Skin epidermis (tissue), 12 donors: ENCODE results near the gene SEMA3D.

ENCODE experiments used
- H3K27ac ChIP-seq, 21 experiments: fragments of 200-600 bp; sonication (generic) in 11 of 21; one replicate each; pipeline ENCODE4 v1.5.0; 2020; ENCODE audit warnings: mild to moderate bottlenecking in 3 of 21, inconsistent platforms in 2 of 21, moderate library complexity in 2 of 21
- H3K4me3 ChIP-seq, 7 experiments: fragments of 200-600 bp; sonication (generic) in 2 of 7; one replicate each; pipeline ENCODE4 v1.5.0; 2020; ENCODE audit warnings: inconsistent platforms in 2 of 7, mild to moderate bottlenecking in 2 of 7, moderate library complexity in 1 of 7

The SEMA3D gene

GRCh38 chr7:85054306-85054705 is 132.6 kb downstream of the SEMA3D start:
- Histone ChIP-seq H3K27ac (no peak overlapping the region), H3K4me3 (no peak overlapping the region)

DNA sequence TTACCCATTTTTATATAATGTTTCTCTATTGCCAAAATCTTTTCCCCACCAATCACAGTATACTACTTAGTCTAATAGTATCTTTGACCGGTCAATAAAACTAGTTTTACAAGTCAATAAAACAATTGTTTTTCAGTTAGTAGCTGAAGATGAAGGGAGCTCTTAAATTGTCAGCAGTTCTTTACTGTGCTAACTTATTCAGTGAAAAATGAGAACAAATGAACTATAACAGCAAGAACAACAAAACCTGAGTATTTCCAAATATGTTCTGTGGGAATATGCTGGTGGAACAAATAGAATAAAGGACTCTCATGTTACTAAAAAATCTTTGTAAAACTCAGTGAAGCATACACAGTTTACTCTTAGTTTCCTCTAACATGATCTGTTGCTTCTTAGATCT is 134.0 kb downstream of the SEMA3D start:
- Histone ChIP-seq H3K4me3 (no peak overlapping the region), H3K27ac (no peak overlapping the region)

GRCh38 chr7:85052056-85052737 is 134.7 kb downstream of the SEMA3D start:
- Histone ChIP-seq H3K4me3 (no peak overlapping the region), H3K27ac (no peak overlapping the region)

DNA sequence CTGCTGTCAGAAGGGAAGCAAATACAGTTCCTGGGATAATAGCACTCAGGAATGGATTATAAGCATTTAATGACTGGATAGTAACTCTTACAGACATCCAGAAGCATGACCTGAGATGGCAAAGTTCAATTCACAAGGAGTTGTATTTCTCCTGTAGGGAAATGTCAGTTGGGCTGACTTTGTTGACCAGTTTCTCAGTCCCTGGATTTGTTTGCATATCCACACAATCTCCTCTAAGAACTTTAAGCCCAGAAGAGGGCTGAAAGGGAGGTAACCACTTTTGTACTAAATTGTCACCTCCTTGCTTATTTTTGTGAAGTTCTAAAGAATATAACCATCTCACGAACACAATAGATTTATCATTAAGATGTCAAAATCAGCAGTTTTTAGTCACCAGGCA is 140.3 kb downstream of the SEMA3D start:
- H3K4me3 ChIP-seq, result no peak overlapping the region
- H3K27ac ChIP-seq, result no peak overlapping the region

DNA sequence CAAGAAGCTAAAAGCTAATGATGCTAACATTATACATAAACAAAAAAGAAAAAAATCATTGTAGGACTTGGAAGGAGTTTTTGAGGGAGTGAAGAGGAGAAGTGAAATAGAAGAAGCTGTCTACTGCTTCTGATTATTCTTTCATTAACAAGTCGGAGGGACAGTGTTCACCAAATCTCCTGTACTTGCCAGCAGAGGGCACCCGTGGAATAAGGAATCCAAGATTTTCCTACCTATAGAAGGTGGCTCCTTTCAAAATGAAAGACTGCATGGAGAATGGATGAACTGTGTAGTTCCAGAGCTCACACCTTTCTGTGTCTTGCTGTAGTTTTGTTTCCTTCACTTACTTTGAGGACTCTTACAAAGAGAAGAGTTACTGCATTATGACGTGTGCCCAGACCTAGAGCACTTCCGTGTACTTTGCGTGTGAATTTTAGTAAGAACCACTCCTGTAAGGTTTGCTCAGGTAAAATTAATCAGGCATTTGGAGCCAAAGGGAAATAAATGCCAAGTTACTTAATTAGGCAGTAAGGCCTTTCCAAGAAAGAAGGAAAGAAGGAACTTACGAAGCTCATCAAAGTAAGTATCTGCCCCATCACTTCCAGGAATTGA is 145.1 kb downstream of the SEMA3D start:
- H3K27ac ChIP-seq, result no peak overlapping the region
- H3K4me3 ChIP-seq, result no peak overlapping the region

- no peak overlapping the region for H3K27ac ChIP-seq
These were observed 147.5 kb downstream of the SEMA3D start for GRCh38 chr7:85039196-85039923.

GRCh38 chr7:85038466-85038865 is 148.4 kb downstream of the SEMA3D start:
- no peak overlapping the region for H3K27ac ChIP-seq
- no peak overlapping the region for H3K4me3 ChIP-seq

More at GRCh38 chr7:85039196-85039923, 147.5 kb downstream of the SEMA3D start:
- H3K4me3 ChIP-seq, result no peak overlapping the region

DNA sequence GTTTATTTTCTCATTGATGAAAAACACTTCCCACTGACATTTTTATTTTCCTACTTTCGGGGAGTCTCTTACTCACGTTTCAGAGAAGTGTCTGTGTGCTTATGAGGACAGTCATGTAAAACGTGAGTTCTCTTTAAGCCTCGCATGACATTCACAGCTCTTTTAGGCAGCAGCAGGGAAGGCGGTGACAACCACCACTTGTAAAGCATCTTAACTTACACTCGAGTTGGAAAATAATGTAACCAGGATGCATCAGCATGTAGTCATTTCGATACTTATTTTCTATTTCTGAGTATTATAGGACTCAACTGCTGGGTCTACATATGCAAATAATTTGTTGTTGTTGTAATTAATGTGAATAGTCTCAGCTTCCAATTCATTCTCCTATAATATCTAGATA is 153.6 kb downstream of the SEMA3D start:
- no peak overlapping the region for H3K4me3 ChIP-seq
- H3K27ac ChIP-seq, result no peak overlapping the region

DNA sequence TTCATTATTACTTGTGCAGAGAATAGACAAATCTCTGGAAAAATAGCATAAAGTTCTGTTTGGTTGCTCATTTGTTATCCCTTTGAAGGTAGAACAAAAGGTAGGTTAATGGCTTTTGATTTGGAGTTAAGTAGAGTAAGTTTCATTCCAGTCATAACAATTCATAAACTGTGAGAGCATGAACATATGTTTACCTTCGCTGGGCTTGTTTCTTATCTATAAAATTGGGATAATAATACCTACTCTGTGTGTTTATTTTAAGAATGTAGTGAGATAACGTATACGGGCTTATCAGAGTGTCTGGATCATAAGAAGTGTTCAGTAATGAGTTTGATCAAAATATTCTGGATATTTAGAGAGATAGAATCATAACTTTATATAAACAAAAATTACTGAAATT is 155.4 kb downstream of the SEMA3D start:
- no peak overlapping the region for H3K4me3 ChIP-seq
- no peak overlapping the region for H3K27ac ChIP-seq

- Histone ChIP-seq H3K4me3 (no peak overlapping the region), H3K27ac (no peak overlapping the region)
These were observed 156.0 kb downstream of the SEMA3D start for GRCh38 chr7:85030893-85031292.

- H3K27ac ChIP-seq, result no peak overlapping the region
- no peak overlapping the region for H3K4me3 ChIP-seq
These were observed 161.5 kb downstream of the SEMA3D start for GRCh38 chr7:85025312-85025756.

DNA sequence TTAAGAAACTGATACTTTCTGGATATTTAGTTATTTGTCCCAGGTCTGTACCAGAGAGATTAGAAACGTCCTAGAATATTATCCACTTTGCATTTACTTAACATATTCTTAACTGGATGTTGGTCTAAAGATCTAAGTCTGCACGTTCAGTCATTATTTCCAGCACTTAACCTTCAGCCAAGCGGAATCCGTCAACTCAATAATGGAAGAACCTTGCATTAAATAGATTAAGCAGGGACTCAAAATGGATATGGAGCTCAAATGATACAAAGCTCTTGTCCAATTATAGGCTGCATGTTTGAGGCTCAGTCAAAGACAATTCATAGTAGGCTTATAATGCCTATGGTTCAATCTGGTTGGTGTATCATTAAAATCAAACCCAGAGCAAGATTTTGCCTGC is 162.9 kb downstream of the SEMA3D start:
- no peak overlapping the region for H3K4me3 ChIP-seq
- no peak overlapping the region for H3K27ac ChIP-seq

GRCh38 chr7:85023066-85023712 is 163.7 kb downstream of the SEMA3D start:
- no peak overlapping the region for H3K27ac ChIP-seq

GRCh38 chr7:85022064-85022697 is 164.7 kb downstream of the SEMA3D start:
- Histone ChIP-seq H3K4me3 (no peak overlapping the region), H3K27ac (no peak overlapping the region)

More at GRCh38 chr7:85023066-85023712, 163.7 kb downstream of the SEMA3D start:
- H3K4me3 ChIP-seq, result no peak overlapping the region

GRCh38 chr7:85021101-85021704 is 165.7 kb downstream of the SEMA3D start:
- Histone ChIP-seq H3K4me3 (no peak overlapping the region), H3K27ac (no peak overlapping the region)

- Histone ChIP-seq H3K4me3 (no peak overlapping the region), H3K27ac (no peak overlapping the region)
These were observed 167.1 kb downstream of the SEMA3D start for GRCh38 chr7:85019778-85020177.

- H3K27ac ChIP-seq, result no peak overlapping the region
- no peak overlapping the region for H3K4me3 ChIP-seq
These were observed 167.7 kb downstream of the SEMA3D start for GRCh38 chr7:85019176-85019575.

GRCh38 chr7:85018498-85018897 is 168.4 kb downstream of the SEMA3D start:
- Histone ChIP-seq H3K4me3 (no peak overlapping the region), H3K27ac (no peak overlapping the region)

GRCh38 chr7:85016286-85016685 is 170.6 kb downstream of the SEMA3D start:
- no peak overlapping the region for H3K4me3 ChIP-seq
- H3K27ac ChIP-seq, result no peak overlapping the region
